Measurements from ENCODE around the gene TBXAS1. TPM values are rescaled to one million over a fixed set of nuclear protein-coding genes. Genes with fewer than 3 reads are reported as not detected.
"Not testable (repeated sequence)": the region's sequence is repeated elsewhere in the genome, so short reads cannot be mapped to it uniquely, and the experiment has no call there.

TBXAS1 gene
- total and polyA plus RNA-seq, 4 donors = 19.6 to 126 (median 55.2) TPM

DNA sequence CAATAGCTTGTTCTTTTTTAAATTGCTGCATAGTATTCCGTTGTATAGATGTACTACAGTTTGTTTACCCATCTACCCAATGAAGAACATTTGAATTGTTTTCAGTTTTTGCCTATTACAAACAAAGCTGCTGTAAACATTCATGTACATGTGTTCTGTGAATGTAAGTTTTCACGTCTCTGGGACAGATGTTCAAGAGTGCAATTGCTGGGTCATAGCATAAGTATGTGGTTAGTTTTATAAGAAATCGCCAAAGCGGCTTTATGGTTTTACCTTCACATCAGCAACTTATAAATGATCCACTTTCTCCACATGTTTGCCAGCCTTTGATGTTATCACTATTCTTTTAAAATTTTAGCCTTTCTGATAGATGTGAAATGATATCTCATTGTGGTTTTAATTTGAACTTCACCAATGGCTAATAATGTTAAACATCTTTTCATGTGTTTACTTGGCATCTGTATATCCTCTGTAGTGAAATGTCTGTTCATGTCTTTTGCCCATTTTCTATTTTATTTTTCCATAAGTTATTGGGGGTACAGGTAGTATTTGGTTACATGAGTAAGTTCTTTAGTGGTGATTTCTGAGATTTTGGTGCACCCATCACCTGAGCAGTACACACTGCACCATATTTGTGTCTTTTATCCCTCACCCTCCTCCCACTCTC lies 73.5 kb downstream of the TBXAS1 start:
- 91 to 94% methylated on average over 4 of the region's 4 CpGs for WGBS, 2 donors
- Histone ChIP-seq H3K4me1 (ENCODE audit: control insufficient read depth in 5 of 5, insufficient read depth in 5 of 5, low read length in 5 of 5) (peaks cover 0 to 3% (median 0%) of the 10 kb centered on the region in 5 donors), H3K4me3 (no peak overlapping the region), H3K9ac (ENCODE audit: insufficient read depth in 1 of 2, low read length in 2 of 2) (no peak overlapping the region), H3K36me3 (ENCODE audit: control insufficient read depth in 4 of 4, insufficient read depth in 4 of 4, low read length in 4 of 4) (no peaks in the 10 kb centered on the region), H3K9me3 (ENCODE audit: control insufficient read depth in 4 of 4, insufficient read depth in 3 of 4, low read length in 3 of 4) (no peaks in the 10 kb centered on the region), H3K27me3 (ENCODE audit: control insufficient read depth in 3 of 3, insufficient read depth in 3 of 3, low read length in 2 of 3) (no peaks in the 10 kb centered on the region), H3K27ac (ENCODE audit: low read depth in 1 of 2, low read length in 1 of 2) (no peak overlapping the region)
- ATAC-seq (ENCODE audit: insufficient read depth, low FRiP score) (no peak), DNase-seq (no peak)
- TF ChIP-seq, protein P1, sequence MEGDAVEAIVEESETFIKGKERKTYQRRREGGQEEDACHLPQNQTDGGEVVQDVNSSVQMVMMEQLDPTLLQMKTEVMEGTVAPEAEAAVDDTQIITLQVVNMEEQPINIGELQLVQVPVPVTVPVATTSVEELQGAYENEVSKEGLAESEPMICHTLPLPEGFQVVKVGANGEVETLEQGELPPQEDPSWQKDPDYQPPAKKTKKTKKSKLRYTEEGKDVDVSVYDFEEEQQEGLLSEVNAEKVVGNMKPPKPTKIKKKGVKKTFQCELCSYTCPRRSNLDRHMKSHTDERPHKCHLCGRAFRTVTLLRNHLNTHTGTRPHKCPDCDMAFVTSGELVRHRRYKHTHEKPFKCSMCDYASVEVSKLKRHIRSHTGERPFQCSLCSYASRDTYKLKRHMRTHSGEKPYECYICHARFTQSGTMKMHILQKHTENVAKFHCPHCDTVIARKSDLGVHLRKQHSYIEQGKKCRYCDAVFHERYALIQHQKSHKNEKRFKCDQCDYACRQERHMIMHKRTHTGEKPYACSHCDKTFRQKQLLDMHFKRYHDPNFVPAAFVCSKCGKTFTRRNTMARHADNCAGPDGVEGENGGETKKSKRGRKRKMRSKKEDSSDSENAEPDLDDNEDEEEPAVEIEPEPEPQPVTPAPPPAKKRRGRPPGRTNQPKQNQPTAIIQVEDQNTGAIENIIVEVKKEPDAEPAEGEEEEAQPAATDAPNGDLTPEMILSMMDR (IDR thresholded peaks at IDR 0.05; ENCODE audit: control extremely low read depth, extremely low read depth) = no peak

DNA sequence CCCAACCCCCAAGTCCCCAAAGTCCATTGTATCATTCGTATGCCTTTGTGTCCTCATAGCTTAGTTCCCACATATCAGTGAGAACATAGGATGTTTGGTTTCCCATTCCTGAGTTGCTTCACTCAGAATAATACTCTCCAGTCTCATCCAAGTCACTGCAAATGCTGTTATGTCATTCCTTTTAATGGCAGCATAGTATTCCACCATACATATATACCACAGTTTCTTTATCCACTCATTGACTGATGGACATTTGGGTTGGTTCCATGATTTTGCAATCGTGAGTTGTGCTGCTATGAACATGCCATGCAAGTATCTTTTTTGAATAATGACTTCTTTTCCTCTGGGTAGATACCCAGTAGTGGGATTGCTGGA lies 74.0 kb downstream of the TBXAS1 start:
- not testable (repeated sequence) for H3K4me3 ChIP-seq; H3K27ac ChIP-seq (ENCODE audit: low read depth in 1 of 2, low read length in 1 of 2); H3K36me3 ChIP-seq (ENCODE audit: control insufficient read depth in 4 of 4, insufficient read depth in 4 of 4, low read length in 4 of 4); H3K27me3 ChIP-seq (ENCODE audit: control insufficient read depth in 3 of 3, insufficient read depth in 3 of 3, low read length in 2 of 3); H3K9me3 ChIP-seq (ENCODE audit: control insufficient read depth in 4 of 4, insufficient read depth in 3 of 4, low read length in 3 of 4); H3K4me1 ChIP-seq (ENCODE audit: control insufficient read depth in 5 of 5, insufficient read depth in 5 of 5, low read length in 5 of 5); DNase-seq; H3K9ac ChIP-seq (ENCODE audit: insufficient read depth in 1 of 2, low read length in 2 of 2); ATAC-seq (ENCODE audit: insufficient read depth, low FRiP score)
- 88 to 91% methylated on average over 2 of the region's 2 CpGs for WGBS, 2 donors

DNA sequence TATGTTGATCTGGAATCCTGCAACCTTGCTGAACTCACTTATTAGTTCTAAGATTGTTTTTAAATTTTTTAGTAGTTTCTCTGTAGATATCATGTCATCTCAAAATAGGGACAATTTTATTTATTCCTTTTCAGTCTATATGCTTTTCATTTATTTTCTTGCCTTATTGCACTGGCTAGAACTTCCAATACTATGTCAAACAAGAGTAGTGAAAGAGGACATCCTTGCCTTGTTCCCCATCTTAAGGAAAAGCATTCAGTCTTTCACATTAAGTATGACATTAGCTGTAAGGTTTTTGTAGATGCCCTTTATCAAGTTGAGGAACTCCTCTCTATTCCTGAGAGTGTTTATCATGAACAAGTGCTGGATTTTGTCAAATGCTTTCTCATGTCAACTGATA lies 77.8 kb downstream of the TBXAS1 start:
- ATAC-seq (ENCODE audit: insufficient read depth, low FRiP score) = no peak
- H3K27ac ChIP-seq (ENCODE audit: low read depth in 1 of 2, low read length in 1 of 2) = no peak overlapping the region
- no peak overlapping the region for H3K9ac ChIP-seq (ENCODE audit: insufficient read depth in 1 of 2, low read length in 2 of 2)
- H3K4me3 ChIP-seq = no peak overlapping the region
- no peaks in the 10 kb centered on the region for H3K27me3 ChIP-seq (ENCODE audit: control insufficient read depth in 3 of 3, insufficient read depth in 3 of 3, low read length in 2 of 3)
- TF ChIP-seq, protein P1 (IDR thresholded peaks at IDR 0.05; ENCODE audit: control extremely low read depth, extremely low read depth) = no peak
- H3K36me3 ChIP-seq (ENCODE audit: control insufficient read depth in 4 of 4, insufficient read depth in 4 of 4, low read length in 4 of 4) = peaks cover 0 to 2% (median 0%) of the 10 kb centered on the region in 4 donors
- no peak for DNase-seq
- peaks cover 0 to 5% (median 0%) of the 10 kb centered on the region in 5 donors for H3K4me1 ChIP-seq (ENCODE audit: control insufficient read depth in 5 of 5, insufficient read depth in 5 of 5, low read length in 5 of 5)
- no peaks in the 10 kb centered on the region for H3K9me3 ChIP-seq (ENCODE audit: control insufficient read depth in 4 of 4, insufficient read depth in 3 of 4, low read length in 3 of 4)

DNA sequence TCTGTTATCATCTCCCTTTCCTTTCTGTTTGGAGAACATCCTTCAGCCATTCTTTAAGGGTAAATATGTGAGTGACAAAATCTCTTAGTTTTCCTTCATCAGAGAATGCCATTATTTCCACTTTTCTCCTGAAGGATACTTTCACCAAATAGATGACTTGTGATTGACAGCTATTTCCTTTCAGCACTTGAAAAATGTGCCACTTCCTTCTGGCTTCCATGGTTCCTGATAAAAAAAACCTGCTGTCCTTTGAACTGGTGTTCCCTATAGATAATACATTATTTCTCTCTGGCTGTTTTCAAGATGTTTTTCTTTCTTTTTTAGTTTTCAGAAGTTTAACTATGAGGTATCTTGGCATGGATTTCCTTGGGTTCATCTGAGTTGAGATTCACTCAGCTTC lies 79.7 kb downstream of the TBXAS1 start:
- TF ChIP-seq, protein P1 (IDR thresholded peaks at IDR 0.05; ENCODE audit: control extremely low read depth, extremely low read depth) = no peak
- H3K36me3 ChIP-seq (ENCODE audit: control insufficient read depth in 4 of 4, insufficient read depth in 4 of 4, low read length in 4 of 4) = peaks cover 0 to 2% (median 0%) of the 10 kb centered on the region in 4 donors
- no peak overlapping the region for H3K27ac ChIP-seq (ENCODE audit: low read depth in 1 of 2, low read length in 1 of 2)
- H3K9me3 ChIP-seq (ENCODE audit: control insufficient read depth in 4 of 4, insufficient read depth in 3 of 4, low read length in 3 of 4) = no peaks in the 10 kb centered on the region
- ATAC-seq (ENCODE audit: insufficient read depth, low FRiP score) = no peak
- H3K4me1 ChIP-seq (ENCODE audit: control insufficient read depth in 5 of 5, insufficient read depth in 5 of 5, low read length in 5 of 5) = peaks cover 0 to 5% (median 2%) of the 10 kb centered on the region in 5 donors
- no peaks in the 10 kb centered on the region for H3K27me3 ChIP-seq (ENCODE audit: control insufficient read depth in 3 of 3, insufficient read depth in 3 of 3, low read length in 2 of 3)
- H3K4me3 ChIP-seq = no peak overlapping the region
- DNase-seq = no peak
- no peak overlapping the region for H3K9ac ChIP-seq (ENCODE audit: insufficient read depth in 1 of 2, low read length in 2 of 2)
